GM21526 (cell line): ENCODE results near the gene LHCGR.
A peak's percentile ranks its signal among the peaks of the same experiment; 100 is the strongest.

Experiments used
- ATAC-seq: cut with Tn5 transposase; IDR thresholded peaks from one replicate; pipeline ENCODE4 v1.9.1; 2021; ENCODE audit warnings: moderate library complexity; ENCODE audit not compliant: unreplicated experiment, low FRiP score

The LHCGR gene

DNA sequence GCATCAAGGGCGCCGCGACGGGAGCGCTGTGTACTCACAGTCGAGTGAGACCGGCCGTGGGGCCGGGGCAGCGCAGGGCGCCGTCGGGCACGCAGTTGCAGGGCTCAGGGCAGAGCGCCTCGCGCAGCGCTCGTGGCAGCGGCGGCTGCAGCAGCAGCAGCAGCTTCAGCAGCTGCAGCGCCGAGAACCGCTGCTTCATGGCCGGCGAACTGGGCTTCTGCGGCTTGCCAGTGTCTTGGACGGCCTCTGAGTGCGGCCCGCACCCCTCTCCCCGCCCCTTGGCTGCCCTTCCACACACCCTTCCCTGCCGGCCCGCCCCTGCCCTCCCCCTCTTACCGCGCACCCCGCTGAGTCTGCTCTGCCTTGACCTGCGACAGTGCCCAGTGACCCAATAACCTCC is at the start of gene LHCGR:
Gene LHCGR (minus strand): TSS at position 252 of the 400 bp plus-strand sequence. CDS start 53 bp downstream, at position 199.
- ATAC-seq = no peak

DNA sequence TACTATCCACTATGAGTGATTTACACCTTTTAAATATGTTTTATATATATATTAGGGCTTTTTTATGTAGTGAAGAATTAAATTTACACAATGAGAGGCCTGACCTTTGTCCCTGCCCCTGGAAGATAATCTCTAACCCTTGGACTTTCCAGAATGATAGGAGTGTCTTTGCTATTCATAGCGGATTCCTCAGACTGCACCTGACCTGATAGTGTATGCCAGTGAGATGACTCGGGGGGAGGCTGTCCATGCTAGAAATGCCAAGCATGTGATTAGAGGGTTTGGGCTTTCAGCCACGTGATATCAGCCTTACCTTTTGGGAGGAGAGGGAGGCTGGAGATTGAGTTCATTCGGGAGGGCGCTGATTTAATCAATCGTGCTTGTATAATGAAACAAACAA is 44.1 kb upstream of the LHCGR start:
- no peak for ATAC-seq

DNA sequence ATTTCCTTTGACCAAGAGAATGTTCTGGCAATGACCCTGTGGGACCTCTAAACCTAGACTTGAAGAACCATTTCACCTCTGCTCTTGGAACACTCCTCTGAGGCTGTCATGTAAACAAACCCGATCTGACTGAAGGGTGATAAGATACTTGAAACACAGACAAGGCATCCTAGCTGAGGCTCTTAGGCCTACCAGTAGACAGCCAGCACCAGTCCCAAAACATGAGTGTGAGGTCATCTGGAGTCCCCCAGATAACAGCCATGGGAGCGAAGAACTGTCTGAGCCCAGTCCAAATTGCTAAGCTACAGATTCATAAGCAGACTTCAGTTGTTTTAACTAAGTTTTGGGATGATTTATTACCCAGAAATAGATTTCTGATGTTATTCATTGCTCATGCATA is 39.5 kb upstream of the LHCGR start:
- no peak for ATAC-seq

DNA sequence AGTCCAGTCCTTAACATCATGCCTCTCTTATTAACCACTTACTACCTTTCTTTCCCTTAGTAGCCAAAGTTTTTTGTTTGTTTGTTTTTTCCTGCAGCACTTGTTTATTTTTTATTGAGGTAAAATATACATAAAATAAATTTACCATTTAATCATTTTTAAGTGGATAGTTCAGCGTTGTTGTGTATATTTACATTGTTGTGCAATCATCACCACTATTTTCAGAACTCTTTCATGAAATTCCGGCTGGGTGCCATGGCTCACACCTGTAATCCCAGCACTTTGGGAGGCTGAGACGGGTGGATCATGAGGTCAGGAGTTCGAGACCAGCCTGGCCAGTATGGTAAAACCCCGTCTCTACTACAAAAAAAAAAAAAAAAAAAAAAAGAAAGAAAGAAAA is 38.1 kb upstream of the LHCGR start:
- ATAC-seq = no peak

DNA sequence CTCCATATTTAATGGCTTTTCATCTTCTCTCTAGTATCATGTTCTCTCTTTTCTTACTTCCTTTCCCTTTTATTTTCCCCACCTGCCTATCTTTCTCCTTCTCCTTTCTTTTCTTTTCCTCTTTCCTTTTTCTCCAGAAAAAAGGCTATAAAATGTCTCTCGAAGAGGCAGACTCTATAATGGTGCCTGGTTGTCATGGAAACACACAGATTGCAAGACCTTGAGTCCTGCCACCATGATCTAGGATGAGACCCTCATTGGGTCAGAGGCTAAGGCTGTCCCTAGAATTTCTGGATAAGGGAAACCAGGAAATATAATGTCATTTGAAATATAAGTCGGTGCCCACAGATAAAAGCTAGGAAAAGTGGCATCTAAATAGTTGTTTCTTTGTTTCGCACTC is 36.5 kb upstream of the LHCGR start:
- ATAC-seq = no peak

DNA sequence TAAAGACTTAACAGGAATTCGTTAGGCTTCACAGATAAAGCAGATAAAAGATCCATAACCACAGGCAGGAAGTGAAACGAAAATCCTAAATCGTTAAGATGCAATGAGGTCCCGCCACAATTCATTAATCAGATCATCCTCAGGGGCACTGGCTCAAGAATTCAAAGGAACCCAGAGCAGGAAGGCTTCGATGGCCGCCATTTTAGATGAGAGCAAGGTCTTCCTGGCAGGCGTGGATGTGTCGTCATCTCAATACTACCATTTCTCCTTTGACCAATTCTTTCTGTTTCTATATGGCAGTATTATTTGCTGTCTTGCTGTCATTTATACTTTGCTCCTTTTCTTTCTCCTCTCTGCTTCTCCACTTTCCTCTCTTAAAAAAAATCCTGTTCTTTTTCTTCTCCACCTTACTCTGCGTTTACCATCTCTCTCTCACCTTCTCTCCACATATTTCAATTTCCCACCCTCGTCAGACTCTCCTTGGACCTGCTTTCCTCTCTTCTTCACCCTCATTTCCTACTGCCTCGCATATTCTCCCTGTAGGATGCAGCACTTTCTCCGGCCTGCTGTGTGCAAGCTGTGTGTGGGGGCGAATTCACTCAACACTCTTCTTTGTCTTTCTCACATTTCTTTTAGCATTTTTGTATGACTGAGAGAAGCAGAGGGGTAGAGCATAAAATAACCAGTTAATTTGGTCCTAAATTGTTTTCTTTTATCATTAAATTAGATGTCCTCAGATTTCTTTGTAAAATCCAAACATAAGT is 35.1 kb upstream of the LHCGR start:
- ATAC-seq = no peak

DNA sequence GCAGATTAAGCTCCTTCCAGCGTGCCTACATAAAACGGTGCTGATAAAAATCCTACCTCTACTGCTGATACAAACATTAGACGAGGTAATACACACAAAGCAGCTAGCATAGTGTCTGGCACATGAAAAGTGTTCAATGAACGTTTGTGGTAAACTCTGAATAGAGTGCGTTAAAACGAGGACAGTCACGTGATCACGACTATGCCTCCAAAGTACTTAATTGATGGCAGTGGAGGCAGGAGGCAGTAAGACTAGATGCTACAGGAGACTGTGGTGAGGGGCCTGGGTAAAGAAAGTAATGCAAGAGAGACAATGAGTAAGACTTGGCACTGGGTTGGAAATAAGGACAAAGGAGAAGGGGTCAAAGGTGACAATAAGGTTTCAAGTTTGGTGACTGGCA is 32.1 kb upstream of the LHCGR start:
- ATAC-seq = no peak

DNA sequence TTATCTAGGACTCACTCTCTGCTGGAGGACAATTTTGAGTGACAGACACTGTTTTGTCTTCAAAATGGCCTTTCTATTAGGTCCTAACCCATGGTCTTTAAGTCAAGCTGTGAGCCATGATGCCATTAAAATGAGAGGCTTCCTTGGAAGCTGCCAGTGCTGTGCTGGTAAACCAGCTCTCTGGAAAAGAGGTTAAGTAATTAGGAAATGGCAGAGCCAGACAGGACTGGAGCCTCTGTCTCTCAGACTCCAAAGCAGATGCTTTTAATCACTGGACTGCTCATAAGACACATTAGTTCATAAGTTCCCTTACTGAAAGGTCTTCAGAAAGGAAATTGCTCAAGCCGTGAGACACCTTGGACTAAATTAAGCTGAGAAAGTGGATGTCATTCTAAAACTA is 25.8 kb upstream of the LHCGR start:
- no peak for ATAC-seq

DNA sequence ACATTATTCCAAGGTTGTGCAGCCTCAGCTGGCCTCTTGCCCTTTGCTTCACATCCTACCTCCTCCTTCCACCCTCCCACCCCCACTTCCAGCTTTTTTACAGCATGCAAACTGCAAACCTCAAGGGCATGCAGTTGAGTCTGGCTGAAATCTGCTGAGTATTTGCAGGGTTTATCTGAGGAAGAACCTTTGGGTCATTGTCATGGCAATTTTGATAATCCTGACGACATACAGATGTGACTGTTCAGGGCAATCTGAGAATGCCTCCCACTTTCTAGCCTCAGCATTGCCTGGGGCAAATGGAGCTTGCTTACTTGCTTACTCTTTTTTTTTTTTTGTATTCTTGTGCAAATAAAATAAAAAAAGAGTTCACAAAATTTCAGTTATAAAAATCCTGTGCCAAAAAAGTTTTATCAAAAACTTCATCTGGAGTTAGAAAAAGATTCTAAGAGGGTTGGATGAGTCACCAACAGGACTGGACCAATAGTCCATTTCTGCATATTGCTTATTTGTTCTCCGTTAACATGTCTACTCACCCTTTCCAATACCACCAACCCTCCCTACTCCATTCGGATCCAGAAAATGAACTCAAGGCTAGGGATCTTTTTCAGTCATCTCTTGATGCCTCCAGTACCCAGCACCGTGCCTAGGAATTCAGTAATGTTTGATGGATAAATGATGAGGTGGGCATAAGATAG is 23.6 kb upstream of the LHCGR start:
- ATAC-seq = no peak

DNA sequence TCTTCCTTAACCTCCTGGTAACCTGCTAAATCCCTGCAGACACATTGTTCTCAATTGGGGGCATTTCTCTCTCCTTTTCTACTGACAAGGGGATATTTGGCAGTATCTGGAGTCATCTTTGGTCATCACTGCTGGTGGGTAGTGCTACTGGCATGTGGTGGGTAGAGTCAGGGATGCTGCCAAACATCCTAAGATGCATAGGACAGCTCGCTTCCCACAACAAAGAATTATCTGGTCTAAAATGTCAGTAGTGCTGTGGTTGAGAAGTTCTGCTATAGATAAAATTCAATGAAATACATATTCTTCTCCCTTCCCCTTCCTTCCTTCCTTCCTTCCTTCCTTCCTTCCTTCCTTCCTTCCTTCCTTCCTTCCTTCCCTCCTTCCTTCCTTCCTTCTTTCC is 18.7 kb upstream of the LHCGR start:
- ATAC-seq = no peak

DNA sequence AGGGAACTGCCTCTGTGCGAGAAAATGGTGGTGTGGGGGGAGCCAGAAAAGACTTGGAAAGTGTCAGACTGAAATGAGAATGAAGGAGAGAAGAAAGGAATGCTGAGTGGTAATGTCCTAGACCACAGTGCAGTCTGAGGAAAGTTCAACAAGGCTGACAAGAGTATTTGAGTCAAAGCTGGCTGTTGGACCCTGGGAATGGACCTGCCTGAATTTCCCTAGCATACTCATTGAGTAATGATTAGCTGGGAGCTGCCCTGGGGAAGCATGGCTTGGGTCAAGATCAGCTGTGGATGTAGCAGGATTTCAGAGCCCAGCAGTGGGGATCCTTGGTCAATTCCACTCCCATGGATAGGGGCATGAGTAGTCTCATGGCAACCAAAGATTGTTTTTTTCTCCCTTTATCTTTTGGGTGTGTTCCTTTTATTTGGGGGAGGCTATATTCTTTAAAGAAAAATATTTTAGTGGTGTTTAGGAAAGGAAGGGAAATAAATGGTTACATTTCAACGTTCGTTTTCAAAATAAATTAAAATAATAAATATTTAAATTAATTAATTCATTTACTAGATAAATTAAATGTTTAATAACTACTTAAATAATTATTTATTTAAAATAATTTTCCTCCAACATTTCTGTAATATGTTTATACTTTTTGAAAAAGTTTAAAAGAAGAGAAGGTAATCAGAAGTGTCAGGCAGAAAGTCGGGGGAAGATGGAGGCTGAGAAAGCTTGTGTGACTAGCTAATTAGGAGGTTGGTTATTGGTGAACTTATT is 15.9 kb upstream of the LHCGR start:
- no peak for ATAC-seq

DNA sequence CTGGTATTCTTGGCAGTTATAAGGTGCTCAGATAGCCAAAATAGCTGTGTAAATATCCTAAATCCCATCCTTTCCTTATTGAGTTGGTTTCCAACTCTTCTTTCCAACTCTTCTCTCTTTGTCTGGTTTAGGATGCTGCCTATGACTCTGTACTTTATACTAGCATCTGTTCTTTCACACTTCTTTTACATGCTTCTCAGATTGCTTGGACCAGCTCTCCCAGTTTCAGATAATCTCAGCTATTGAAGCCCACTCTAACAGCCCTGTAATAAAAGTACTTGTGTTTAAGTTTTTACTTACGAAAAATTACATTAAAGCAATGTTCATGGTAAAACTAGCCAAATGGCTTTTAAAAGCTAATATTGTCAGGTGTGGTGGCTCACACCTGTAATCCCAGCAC is 14.7 kb upstream of the LHCGR start:
- ATAC-seq = no peak

DNA sequence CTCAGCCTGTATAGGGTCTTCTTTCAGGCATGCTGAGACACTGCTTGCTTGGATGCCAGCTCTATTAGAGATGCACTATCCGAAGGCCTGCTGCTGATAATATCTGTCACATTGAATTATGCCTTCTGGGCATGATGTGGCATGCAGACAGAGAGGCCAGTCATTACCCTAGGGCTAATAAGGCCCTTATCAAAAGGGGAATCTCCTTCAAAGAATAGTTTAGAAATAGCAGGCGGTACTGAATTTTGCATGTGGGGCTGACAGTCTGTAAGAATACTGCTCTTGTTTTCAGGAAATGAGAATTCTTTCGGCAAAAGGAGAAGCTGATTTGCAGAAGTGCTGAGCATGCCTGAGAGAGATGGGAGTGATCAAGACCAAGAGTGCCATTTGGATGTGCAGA is 13.1 kb upstream of the LHCGR start:
- ATAC-seq = no peak

DNA sequence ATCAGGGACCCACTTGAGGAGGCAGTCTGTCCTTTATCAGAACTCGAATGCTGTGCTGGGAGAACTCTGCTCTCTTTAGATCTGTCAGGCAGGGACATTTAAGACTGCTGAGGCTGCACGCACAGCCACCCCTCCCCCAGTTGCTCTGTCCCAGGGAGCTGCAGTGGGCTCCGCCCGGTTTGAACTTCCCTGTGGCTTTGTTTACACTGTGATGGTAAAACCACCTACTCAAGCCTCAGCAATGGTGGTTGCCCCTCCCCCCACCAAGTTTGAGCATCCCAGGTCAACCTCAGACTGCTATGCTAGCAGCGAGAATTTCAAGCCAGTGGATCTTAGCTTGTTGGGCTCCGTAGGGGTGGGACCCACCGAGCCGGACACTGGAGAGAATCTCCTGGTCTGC is 11.8 kb upstream of the LHCGR start:
- ATAC-seq = no peak

DNA sequence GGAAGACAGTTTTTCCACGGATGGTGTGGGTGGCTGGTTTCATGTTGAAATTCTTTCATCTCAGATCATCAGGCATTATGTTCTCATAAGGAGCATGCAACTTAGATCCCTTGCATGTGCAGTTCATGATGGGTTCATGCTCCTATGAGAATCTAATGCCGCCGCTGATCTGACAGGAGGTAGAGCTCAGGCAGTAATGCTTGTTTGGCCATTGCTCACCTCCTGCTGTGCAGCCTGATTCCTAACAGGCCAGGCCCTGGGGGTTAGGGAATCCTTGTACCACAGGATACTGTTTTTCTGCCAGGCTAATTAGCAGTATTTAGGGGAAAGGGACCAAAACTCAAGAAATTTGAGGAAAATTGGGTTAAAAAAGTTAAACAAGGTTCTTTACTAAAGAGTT is 5.3 kb upstream of the LHCGR start:
- no peak for ATAC-seq

DNA sequence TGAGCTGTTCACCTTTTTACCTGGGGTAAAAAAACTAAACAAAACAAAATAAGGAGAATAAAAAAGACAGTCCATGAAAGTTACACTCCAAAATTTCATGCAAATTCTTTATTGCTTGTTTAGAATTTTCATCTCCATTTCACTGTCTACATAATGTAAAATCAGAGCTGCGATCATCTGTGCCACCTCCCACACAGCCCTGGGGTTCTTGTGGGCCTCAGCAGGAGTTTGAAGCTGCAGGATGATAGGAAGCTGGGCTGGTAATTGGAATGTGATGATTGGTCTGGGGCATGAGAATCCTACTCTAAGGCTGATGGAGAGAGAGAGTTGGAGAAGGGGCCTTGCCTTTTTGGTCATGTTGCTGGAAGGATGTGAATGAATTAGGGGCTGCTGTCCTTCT is 4.2 kb upstream of the LHCGR start:
- no peak for ATAC-seq

DNA sequence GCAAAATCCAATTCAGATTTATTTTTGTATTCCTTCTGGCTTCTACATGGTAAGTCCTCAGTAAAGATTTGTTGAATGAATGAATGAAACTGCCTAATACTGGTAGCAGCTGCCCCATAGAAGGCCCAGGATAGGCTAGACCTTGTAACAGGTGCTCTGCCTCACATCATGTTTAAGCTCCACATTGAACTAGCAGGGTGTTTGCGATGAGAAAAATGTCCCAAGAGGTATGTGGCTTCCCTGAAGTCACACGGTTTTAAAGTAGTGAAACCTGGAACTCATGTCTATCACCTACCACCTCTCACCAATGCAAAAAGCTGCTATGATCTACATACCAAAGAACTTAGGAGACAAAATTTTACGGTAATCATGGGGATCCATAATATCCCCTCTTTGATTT is 765 bp upstream of the LHCGR start:
- no peak for ATAC-seq

DNA sequence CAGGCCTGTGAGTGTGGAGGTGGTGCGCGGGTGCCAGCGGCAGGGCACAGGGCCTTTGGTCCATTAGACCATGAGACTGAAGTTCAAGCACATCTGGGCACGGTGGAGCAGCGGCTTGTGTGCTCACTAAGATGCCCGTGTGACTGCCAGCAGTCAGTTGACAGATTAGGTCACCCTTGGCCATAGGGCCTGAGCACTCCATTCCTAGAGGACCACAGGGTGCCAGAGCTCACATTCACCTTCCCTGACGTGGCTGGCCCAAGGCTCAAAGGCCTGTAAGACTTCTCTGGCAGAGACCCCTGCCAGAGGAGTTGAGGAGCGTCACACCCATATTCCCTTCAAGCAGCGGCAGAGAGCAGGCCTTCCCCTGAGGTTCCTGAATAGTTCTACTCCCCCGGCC is 650 bp downstream of the LHCGR start:
- no peak for ATAC-seq

DNA sequence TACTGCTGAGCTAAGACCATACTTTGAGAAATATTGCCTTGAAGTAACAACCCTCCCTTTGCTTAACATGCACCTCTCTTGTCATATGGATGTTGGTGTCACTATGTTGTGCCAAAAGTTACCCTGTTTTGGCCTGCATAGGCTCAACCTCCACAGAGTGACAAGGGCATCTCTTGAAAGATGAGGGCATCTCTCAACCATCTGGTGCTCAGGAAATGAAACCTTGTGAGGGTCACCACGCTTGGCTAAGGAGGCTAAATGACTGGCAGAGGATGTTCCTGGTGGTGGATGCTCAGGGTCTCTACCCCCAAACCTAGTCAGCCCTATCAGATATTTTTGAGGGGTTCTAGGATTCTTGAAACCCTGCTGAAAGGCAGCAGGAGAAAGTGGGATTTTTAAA is 2.3 kb downstream of the LHCGR start:
- no peak for ATAC-seq

DNA sequence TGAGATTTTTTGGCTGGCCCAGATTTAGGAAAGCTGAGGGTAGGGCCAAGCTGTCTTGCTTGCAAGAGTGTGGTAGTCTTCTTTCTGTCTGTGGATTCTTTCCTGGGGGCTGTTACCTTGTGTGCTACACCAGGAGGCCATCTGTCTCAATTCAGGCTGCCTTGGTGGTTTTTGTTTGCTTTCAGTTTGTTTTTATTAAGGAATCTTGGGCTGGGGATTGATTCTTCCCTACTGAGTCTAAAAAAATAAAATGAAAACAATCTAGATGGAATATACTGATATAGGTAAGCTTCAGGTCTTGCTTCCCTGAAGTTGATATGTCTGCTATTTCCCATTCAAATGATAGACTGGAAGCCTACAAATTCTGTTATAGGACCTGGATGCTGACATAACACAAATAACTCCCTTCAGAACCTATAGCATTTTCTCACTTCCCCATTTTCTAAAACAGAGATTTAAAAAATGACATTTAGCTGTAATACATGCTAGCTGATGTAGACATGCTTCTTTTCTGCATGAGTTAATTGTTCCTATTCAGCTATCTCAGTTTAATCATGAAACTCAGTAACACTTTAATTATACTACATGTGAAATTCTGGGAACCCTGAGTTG is 5.3 kb downstream of the LHCGR start:
- ATAC-seq = peak; percentile 73
